Omental fat pad (tissue), 4 donors: ENCODE data around the gene KANSL1. TPM values are rescaled to one million over a fixed set of nuclear protein-coding genes. Genes with fewer than 3 reads are reported as not detected.
"Not testable (repeated sequence)": the region's sequence is repeated elsewhere in the genome, so short reads cannot be mapped to it uniquely, and the experiment has no call there.

Experiments
- ATAC-seq: fragments of 150-250 bp; one replicate; pipeline ENCODE4 v1.9.1; 2016; ENCODE audit warnings: mild to moderate bottlenecking, moderate library complexity; ENCODE audit not compliant: low FRiP score
- DNase-seq: peaks from one replicate; pipeline ENCODE4 v3.0.0-alpha.2; 2019; ENCODE audit warnings: low spot score
- CTCF ChIP-seq, 3 donors: fragments of 450-650 bp; IDR thresholded peaks; one replicate each; pipeline ENCODE4 v1.5.1; 2016 to 2017; ENCODE audit warnings: antibody characterized with exemption in 3 of 3, mild to moderate bottlenecking in 3 of 3, moderate library complexity in 2 of 3
- total RNA-seq, 4 donors: library from RNA; depleted of rRNA; stranded (reverse); fragments of >200 nt; gene quantifications; one replicate each; pipeline ENCODE4 v1.1.0, GENCODE V29; 2016

KANSL1 gene
- total RNA-seq, 4 donors from 2014 or later: 48.9 to 109 (median 57.4) TPM

- no peak for TF ChIP-seq CTCF (IDR thresholded peaks at IDR 0.05)
- ATAC-seq (no peak), DNase-seq (no peak)
Measured at GRCh38 chr17:46110219-46110618, 83.0 kb downstream of the KANSL1 start.

- DNase-seq (no peak), ATAC-seq (no peak)
- TF ChIP-seq CTCF (IDR thresholded peaks at IDR 0.05): no peak
Measured at GRCh38 chr17:46109603-46110189, 83.5 kb downstream of the KANSL1 start.

GRCh38 chr17:46108550-46109110 is 84.6 kb downstream of the KANSL1 start:
- no peak for DNase-seq
- ATAC-seq: no peak
- no peak for TF ChIP-seq CTCF (IDR thresholded peaks at IDR 0.05)

- DNase-seq (no peak), ATAC-seq (no peak)
- no peak for TF ChIP-seq CTCF (IDR thresholded peaks at IDR 0.05)
Measured at GRCh38 chr17:46108120-46108519, 85.1 kb downstream of the KANSL1 start.

- ATAC-seq (no peak), DNase-seq (no peak)
- TF ChIP-seq CTCF (IDR thresholded peaks at IDR 0.05): no peak
Measured at GRCh38 chr17:46106966-46107644, 86.1 kb downstream of the KANSL1 start.

- DNase-seq, ATAC-seq: not testable (repeated sequence)
Measured at GRCh38 chr17:46102806-46103205, 90.4 kb downstream of the KANSL1 start.

- peak; percentile 27 for ATAC-seq
Measured at GRCh38 chr17:46101785-46102617, 91.2 kb downstream of the KANSL1 start.

More at GRCh38 chr17:46101785-46102617, 91.2 kb downstream of the KANSL1 start:
- not testable (repeated sequence) for DNase-seq
